ENCODE data around the gene PDGFD. TPM values are rescaled to one million over a fixed set of nuclear protein-coding genes. Genes with fewer than 3 reads are reported as not detected.

Gene PDGFD
- total RNA-seq, 3 donors from 2014 or later (not counting 1 experiment from before 2014, with no cell fraction given): 23.2 to 41.2 (median 33.1) TPM

DNA sequence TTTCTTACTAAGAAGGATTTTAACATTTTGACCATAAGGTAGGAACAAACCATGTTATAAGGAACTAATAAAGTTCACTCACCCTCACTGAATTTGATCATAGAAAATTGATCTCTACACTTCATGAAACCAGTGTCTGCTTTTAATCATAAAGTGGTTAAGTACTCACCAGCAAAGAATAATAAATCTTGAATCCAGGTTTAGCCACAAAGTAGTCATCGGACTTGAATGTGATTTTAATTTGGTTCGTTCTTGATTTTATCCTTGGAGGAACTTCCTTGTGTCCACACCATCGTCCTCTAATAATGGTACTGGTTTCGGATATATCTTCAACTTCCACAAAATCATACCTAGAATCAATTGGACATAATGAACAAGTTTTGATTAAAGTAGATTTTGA is 168.1 kb downstream of the PDGFD start:
- Histone ChIP-seq H3K27me3 (ENCODE audit: control insufficient read depth, insufficient read depth, low read length) (no peaks in the 10 kb centered on the region), H3K36me3 (ENCODE audit: control insufficient read depth, insufficient read depth, low read length) (peaks cover 11% of the 10 kb centered on the region), H3K27ac (ENCODE audit: low read length) (no peak overlapping the region), H3K4me1 (ENCODE audit: control insufficient read depth, insufficient read depth, low read length) (no peaks in the 10 kb centered on the region), H3K4me3 (ENCODE audit: low read length) (no peak overlapping the region), H3K9me3 (ENCODE audit: control insufficient read depth, insufficient read depth, low read length) (no peaks in the 10 kb centered on the region)
- Mint-ChIP-seq H3K36me3 (no peaks in the 10 kb centered on the region), H3K27ac (no peak overlapping the region), H3K4me3 (no peak overlapping the region), H3K9me3 (no peaks in the 10 kb centered on the region), H3K27me3 (ENCODE audit: low read depth in 2 of 2) (no peaks in the 10 kb centered on the region), H3K4me1 (peaks cover 0 to 8% of the 10 kb centered on the region in 2 donors)
- TF ChIP-seq, protein P1, sequence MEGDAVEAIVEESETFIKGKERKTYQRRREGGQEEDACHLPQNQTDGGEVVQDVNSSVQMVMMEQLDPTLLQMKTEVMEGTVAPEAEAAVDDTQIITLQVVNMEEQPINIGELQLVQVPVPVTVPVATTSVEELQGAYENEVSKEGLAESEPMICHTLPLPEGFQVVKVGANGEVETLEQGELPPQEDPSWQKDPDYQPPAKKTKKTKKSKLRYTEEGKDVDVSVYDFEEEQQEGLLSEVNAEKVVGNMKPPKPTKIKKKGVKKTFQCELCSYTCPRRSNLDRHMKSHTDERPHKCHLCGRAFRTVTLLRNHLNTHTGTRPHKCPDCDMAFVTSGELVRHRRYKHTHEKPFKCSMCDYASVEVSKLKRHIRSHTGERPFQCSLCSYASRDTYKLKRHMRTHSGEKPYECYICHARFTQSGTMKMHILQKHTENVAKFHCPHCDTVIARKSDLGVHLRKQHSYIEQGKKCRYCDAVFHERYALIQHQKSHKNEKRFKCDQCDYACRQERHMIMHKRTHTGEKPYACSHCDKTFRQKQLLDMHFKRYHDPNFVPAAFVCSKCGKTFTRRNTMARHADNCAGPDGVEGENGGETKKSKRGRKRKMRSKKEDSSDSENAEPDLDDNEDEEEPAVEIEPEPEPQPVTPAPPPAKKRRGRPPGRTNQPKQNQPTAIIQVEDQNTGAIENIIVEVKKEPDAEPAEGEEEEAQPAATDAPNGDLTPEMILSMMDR (IDR thresholded peaks at IDR 0.05): no peak
- no peak for ATAC-seq
- WGBS (ENCODE audit: insufficient coverage): 100% methylated on average over 2 of the region's 4 CpGs
- intact Hi-C loops (cut with micrococcal nuclease): no loop called here
- no peak for DNase-seq

DNA sequence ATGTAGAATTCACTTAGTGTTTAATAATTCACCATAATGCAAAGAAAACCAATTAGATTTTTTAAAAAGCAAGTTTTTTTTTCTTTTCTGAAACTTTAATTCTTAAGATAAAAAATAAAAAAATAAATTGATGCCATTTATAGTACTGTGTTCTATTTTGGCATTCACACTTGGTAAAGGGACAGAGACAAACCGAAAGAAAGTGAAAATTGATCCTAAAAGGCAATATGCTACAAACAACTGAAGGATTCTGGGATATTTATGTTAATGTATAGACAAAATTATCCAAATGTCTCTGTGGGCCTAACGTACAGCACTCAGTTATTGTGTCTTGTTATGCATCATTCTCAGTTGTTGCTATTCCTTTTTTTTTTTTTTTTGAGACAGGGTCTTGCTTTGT is 169.4 kb downstream of the PDGFD start:
- H3K27me3 ChIP-seq (ENCODE audit: control insufficient read depth, insufficient read depth, low read length): no peaks in the 10 kb centered on the region
- no peaks in the 10 kb centered on the region for H3K4me1 ChIP-seq (ENCODE audit: control insufficient read depth, insufficient read depth, low read length)
- no peak overlapping the region for H3K27ac ChIP-seq (ENCODE audit: low read length)
- no peaks in the 10 kb centered on the region for H3K27me3 Mint-ChIP-seq (ENCODE audit: low read depth in 2 of 2)
- no peak for DNase-seq
- TF ChIP-seq, protein P1 (IDR thresholded peaks at IDR 0.05): no peak
- no peaks in the 10 kb centered on the region for H3K9me3 ChIP-seq (ENCODE audit: control insufficient read depth, insufficient read depth, low read length)
- no peak overlapping the region for H3K27ac Mint-ChIP-seq
- H3K36me3 Mint-ChIP-seq: no peaks in the 10 kb centered on the region
- H3K36me3 ChIP-seq (ENCODE audit: control insufficient read depth, insufficient read depth, low read length): peaks cover 11% of the 10 kb centered on the region
- WGBS (ENCODE audit: insufficient coverage): 81% methylated on average over 2 of the region's 2 CpGs
- H3K9me3 Mint-ChIP-seq: no peaks in the 10 kb centered on the region
- ATAC-seq: no peak
- intact Hi-C loops (cut with micrococcal nuclease): no loop called here
- no peak overlapping the region for H3K4me3 Mint-ChIP-seq
- no peaks in the 10 kb centered on the region for H3K4me1 Mint-ChIP-seq
- no peak overlapping the region for H3K4me3 ChIP-seq (ENCODE audit: low read length)

DNA sequence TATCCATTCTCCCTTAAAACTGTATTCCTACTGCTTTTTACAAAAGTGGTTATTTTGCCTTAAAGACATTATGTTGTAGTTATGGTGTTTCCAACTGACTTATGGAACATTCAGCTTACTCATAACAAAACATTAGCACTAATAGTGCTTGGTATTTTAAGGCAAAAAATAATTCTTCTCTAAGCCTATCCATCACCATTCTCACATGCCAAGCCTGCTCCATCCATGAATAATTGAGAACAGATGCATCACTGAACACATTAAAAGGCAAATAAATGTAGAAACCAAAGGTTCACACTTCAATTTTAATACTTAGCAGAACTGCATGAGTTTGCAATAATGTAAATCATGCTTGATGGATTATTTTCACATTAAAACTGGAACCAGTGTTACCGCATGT is 169.9 kb downstream of the PDGFD start:
- H3K4me3 ChIP-seq (ENCODE audit: low read length): no peak overlapping the region
- no peaks in the 10 kb centered on the region for H3K27me3 ChIP-seq (ENCODE audit: control insufficient read depth, insufficient read depth, low read length)
- Mint-ChIP-seq H3K4me1 (no peaks in the 10 kb centered on the region), H3K9me3 (no peaks in the 10 kb centered on the region), H3K36me3 (no peaks in the 10 kb centered on the region), H3K27me3 (ENCODE audit: low read depth in 2 of 2) (no peaks in the 10 kb centered on the region), H3K27ac (no peak overlapping the region), H3K4me3 (no peak overlapping the region)
- H3K27ac ChIP-seq (ENCODE audit: low read length): no peak overlapping the region
- H3K36me3 ChIP-seq (ENCODE audit: control insufficient read depth, insufficient read depth, low read length): peaks cover 11% of the 10 kb centered on the region
- intact Hi-C loops (cut with micrococcal nuclease): no loop called here
- ATAC-seq (no peak), DNase-seq (no peak)
- H3K4me1 ChIP-seq (ENCODE audit: control insufficient read depth, insufficient read depth, low read length): no peaks in the 10 kb centered on the region
- TF ChIP-seq, protein P1 (IDR thresholded peaks at IDR 0.05): no peak
- H3K9me3 ChIP-seq (ENCODE audit: control insufficient read depth, insufficient read depth, low read length): no peaks in the 10 kb centered on the region
- WGBS (ENCODE audit: insufficient coverage): no CpG with 5 or more reads among the region's 1 CpG

DNA sequence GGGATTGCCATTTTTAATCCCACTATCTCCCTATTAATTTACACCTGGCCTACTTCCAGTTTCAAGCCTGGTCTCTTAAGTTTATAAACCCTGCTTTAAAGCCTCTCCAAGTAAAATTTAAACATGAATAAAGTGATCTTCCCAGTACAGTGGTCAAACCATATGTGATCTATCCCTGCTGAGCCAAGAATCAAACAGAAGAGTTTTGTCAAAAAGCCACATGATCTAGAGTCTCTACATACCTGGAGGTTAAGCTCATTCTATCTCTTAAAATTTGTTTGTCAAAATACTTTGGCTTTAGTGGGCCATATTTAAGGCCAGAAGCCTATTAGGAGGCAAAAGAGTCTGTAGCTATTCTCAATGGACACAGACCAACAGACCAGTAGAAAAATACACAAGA is 170.4 kb downstream of the PDGFD start:
- H3K36me3 Mint-ChIP-seq: no peaks in the 10 kb centered on the region
- DNase-seq (no peak), ATAC-seq (no peak)
- H3K9me3 Mint-ChIP-seq: no peaks in the 10 kb centered on the region
- no peaks in the 10 kb centered on the region for H3K27me3 ChIP-seq (ENCODE audit: control insufficient read depth, insufficient read depth, low read length)
- H3K4me1 Mint-ChIP-seq: no peaks in the 10 kb centered on the region
- H3K9me3 ChIP-seq (ENCODE audit: control insufficient read depth, insufficient read depth, low read length): no peaks in the 10 kb centered on the region
- H3K27ac ChIP-seq (ENCODE audit: low read length): no peak overlapping the region
- no peak overlapping the region for H3K27ac Mint-ChIP-seq
- no peaks in the 10 kb centered on the region for H3K27me3 Mint-ChIP-seq (ENCODE audit: low read depth in 2 of 2)
- peaks cover 11% of the 10 kb centered on the region for H3K36me3 ChIP-seq (ENCODE audit: control insufficient read depth, insufficient read depth, low read length)
- H3K4me3 ChIP-seq (ENCODE audit: low read length): no peak overlapping the region
- H3K4me3 Mint-ChIP-seq: no peak overlapping the region
- intact Hi-C loops (cut with micrococcal nuclease): no loop called here
- no peaks in the 10 kb centered on the region for H3K4me1 ChIP-seq (ENCODE audit: control insufficient read depth, insufficient read depth, low read length)
- TF ChIP-seq, protein P1 (IDR thresholded peaks at IDR 0.05): no peak

All from natural killer cell (primary cell).